Measurements from ENCODE around the gene C4BPA. TPM values are rescaled to one million over a fixed set of nuclear protein-coding genes. Genes with fewer than 3 reads are reported as not detected.

The C4BPA gene
- total and polyA plus RNA-seq, 2 of the 8 experiments (the other 6 are each of a cell fraction or from before 2014, with no cell fraction given): not detected

- Histone ChIP-seq H3K9me3 (ENCODE audit: insufficient read depth in 2 of 2, low read depth in 1 of 2, low read length in 1 of 2) (no peaks in the 10 kb centered on the region), H3K36me3 (ENCODE audit: control insufficient read depth in 2 of 4, insufficient read depth in 4 of 4, low read length in 3 of 4) (no peaks in the 10 kb centered on the region), H3K27ac (ENCODE audit: low read depth, low read length) (no peak overlapping the region), H3K79me2 (ENCODE audit: control insufficient read depth in 1 of 2, insufficient read depth in 2 of 2, low read length in 2 of 2) (no peaks in the 10 kb centered on the region), H3K23ac (ENCODE audit: insufficient read length) (no peak overlapping the region), H3K56ac (replicated peaks; ENCODE audit: insufficient read length, low read depth, low read length) (no peak overlapping the region), H3K27me3 (replicated peaks in 1 of 4; ENCODE audit: control insufficient read depth in 3 of 4, extremely low read depth in 1 of 4, insufficient read depth in 3 of 4, low read length in 3 of 4) (peaks cover 0 to 1% (median 0%) of the 10 kb centered on the region in 4 experiments; a peak in 1 of 7 replicates), H2BK120ac (replicated peaks; ENCODE audit: low read depth, low read length) (no peak overlapping the region), H3K79me1 (ENCODE audit: low read depth, low read length) (no peaks in the 10 kb centered on the region), H2BK15ac (ENCODE audit: low read length) (no peak overlapping the region), H2AFZ (ENCODE audit: low read length) (no peak overlapping the region), H3K9ac (replicated peaks in 1 of 4; ENCODE audit: extremely low read depth in 1 of 4, low read depth in 3 of 4, low read length in 3 of 4) (no peak overlapping the region), H4K20me1 (replicated peaks in 1 of 2; ENCODE audit: control insufficient read depth in 1 of 2, insufficient read depth in 2 of 2, low read length in 2 of 2) (no peaks in the 10 kb centered on the region), H2BK5ac (ENCODE audit: low read depth, low read length) (no peak overlapping the region), H4K8ac (ENCODE audit: extremely low read depth, insufficient read depth, low read length) (no peak overlapping the region), H3K18ac (ENCODE audit: extremely low read depth, low read length) (no peak overlapping the region), H2AK5ac (ENCODE audit: low read depth, low read length) (no peak overlapping the region), H3K4me1 (replicated peaks in 1 of 4; ENCODE audit: control insufficient read depth in 3 of 4, insufficient read depth in 4 of 4, low read length in 3 of 4) (no peaks in the 10 kb centered on the region), H2BK20ac (ENCODE audit: low read length) (no peak overlapping the region), H4K5ac (ENCODE audit: insufficient read length, low read depth, low read length) (no peak overlapping the region), H3K4me2 (ENCODE audit: insufficient read depth in 1 of 2, low read depth in 2 of 2, low read length in 2 of 2) (no peak overlapping the region), H3K23me2 (ENCODE audit: low read depth, low read length) (no peaks in the 10 kb centered on the region; the same call in 1 of the 2 replicates), H3K4ac (replicated peaks; ENCODE audit: insufficient read length, low read depth, low read length) (no peak overlapping the region), H2BK12ac (ENCODE audit: low read depth, low read length) (no peak overlapping the region), H4K91ac (replicated peaks; ENCODE audit: insufficient read length, low read length) (no peak overlapping the region), H3K14ac (ENCODE audit: insufficient read length) (no peak overlapping the region), H3K4me3 (ENCODE audit: extremely low read depth in 1 of 4, insufficient read depth in 2 of 4, low read depth in 3 of 4, low read length in 4 of 4) (no peak overlapping the region)
- CTCF ChIA-PET (ENCODE audit: partially characterized antibody): no interaction called here
- no peak for TF ChIP-seq GABPA (IDR thresholded peaks at IDR 0.05; ENCODE audit: borderline replicate concordance, insufficient read depth, low read length)
- no peak for TF ChIP-seq POLR2A (IDR thresholded peaks at IDR 0.05; ENCODE audit: control extremely low read depth in 1 of 2, low read depth in 2 of 2, low read length in 2 of 2)
- TF ChIP-seq PHF8 (conservative IDR thresholded peaks at IDR 0.05; ENCODE audit: low read depth, low read length): no peak
- no peak for TF ChIP-seq POU5F1 (IDR thresholded peaks at IDR 0.05; ENCODE audit: low read depth, low read length)
- TF ChIP-seq CBX8 (IDR thresholded peaks at IDR 0.05; ENCODE audit: borderline replicate concordance, low read depth, low read length): no peak
- WGBS, 2 experiments (ENCODE audit: extremely low coverage in 1 of 2, insufficient coverage in 1 of 2, insufficient read length in 1 of 2, insufficient replicate concordance in 2 of 2, low coverage in 1 of 2, low lambda C conversion rate in 2 of 2, missing lambda C conversion rate in 1 of 2): 69% methylated on average over 1 of the region's 1 CpG; no CpG with 5 or more reads in 1 of the 2 experiments
- POLR2A ChIA-PET (ENCODE audit: partially characterized antibody): no interaction called here
- DNase-seq (ENCODE audit: low read depth in 1 of 2, low spot score in 2 of 2) (no peak), FAIRE-seq (no peak)
Observed at GRCh38 chr1:207139616-207140015, 35.6 kb downstream of the C4BPA start.
